Mesendoderm (in vitro differentiated cells): ENCODE measurements around the gene ALDH18A1.

ENCODE experiments used
- DNase-seq: peaks from one replicate; pipeline ENCODE4 v3.0.0; 2013
- H2AK5ac ChIP-seq: 2 replicates; pipeline ENCODE4 v1.6.1; 2013; ENCODE audit warnings: low read length, inconsistent platforms
- H2BK120ac ChIP-seq: 2 replicates; pipeline ENCODE4 v1.6.1; 2013; ENCODE audit warnings: low read depth, mild to moderate bottlenecking, low read length, moderate library complexity, mixed read lengths
- H2BK15ac ChIP-seq: replicated peaks from 2 replicates; pipeline ENCODE4 v1.6.1; 2013; ENCODE audit warnings: low read depth, mild to moderate bottlenecking, moderate library complexity
- H2BK5ac ChIP-seq: 2 replicates; pipeline ENCODE4 v1.6.1; 2013; ENCODE audit warnings: low read length, inconsistent platforms
- H3K18ac ChIP-seq: 2 replicates; pipeline ENCODE4 v1.6.1; 2013; ENCODE audit warnings: mild to moderate bottlenecking, low read length, mixed read lengths
- H3K23ac ChIP-seq: one replicate; pipeline ENCODE4 v1.6.1; 2013; ENCODE audit warnings: low read length
- H3K27ac ChIP-seq: 2 replicates; pipeline ENCODE4 v1.5.1; 2013; ENCODE audit warnings: low read depth, mild to moderate bottlenecking, inconsistent platforms, low read length, moderate library complexity
- H3K27me3 ChIP-seq: 2 replicates; pipeline ENCODE4 v1.6.1; 2013; ENCODE audit warnings: low read length, control low read depth, mild to moderate bottlenecking, inconsistent platforms; ENCODE audit not compliant: insufficient read depth, poor library complexity
- H3K36me3 ChIP-seq: 2 replicates; pipeline ENCODE4 v1.6.1; 2013; ENCODE audit warnings: low read length, inconsistent platforms; ENCODE audit not compliant: control insufficient read depth, insufficient read depth
- H3K4ac ChIP-seq: one replicate; pipeline ENCODE4 v1.6.1; 2013; ENCODE audit warnings: low read depth, mild to moderate bottlenecking, low read length, moderate library complexity
- H3K4me1 ChIP-seq: 2 replicates; pipeline ENCODE4 v1.6.1; 2013; ENCODE audit warnings: low read depth, low read length, inconsistent platforms; ENCODE audit not compliant: control insufficient read depth
- H3K4me2 ChIP-seq: 2 replicates; pipeline ENCODE4 v1.6.1; 2013; ENCODE audit warnings: low read length
- H3K4me3 ChIP-seq: 2 replicates; pipeline ENCODE4 v1.5.1; 2013; ENCODE audit warnings: mild to moderate bottlenecking, low read length
- H3K56ac ChIP-seq: one replicate; pipeline ENCODE4 v1.6.1; 2013; ENCODE audit warnings: low read length
- H3K79me1 ChIP-seq: 2 replicates; pipeline ENCODE4 v1.6.1; 2013; ENCODE audit warnings: low read length, inconsistent platforms
- H3K79me2 ChIP-seq: 2 replicates; pipeline ENCODE4 v1.6.1; 2013; ENCODE audit warnings: mild to moderate bottlenecking, low read length; ENCODE audit not compliant: control insufficient read depth, insufficient read depth
- H3K9ac ChIP-seq: 2 replicates; pipeline ENCODE4 v1.6.1; 2013; ENCODE audit warnings: low read length, inconsistent platforms
- H4K5ac ChIP-seq: one replicate; pipeline ENCODE4 v1.6.1; 2013; ENCODE audit warnings: low read length
- H4K8ac ChIP-seq: one replicate; pipeline ENCODE4 v1.6.1; 2013; ENCODE audit warnings: low read depth, mild to moderate bottlenecking, control low read depth, low read length, moderate library complexity
- WGBS: extraction: QIAGEN DNeasy Blood & Tissue Kit; methylation state at CpG from one replicate; pipeline ENCODE4 v1.1.7; 2013; ENCODE audit warnings: low lambda C conversion rate, missing lambda C conversion rate; ENCODE audit not compliant: insufficient coverage; ENCODE audit errors: extremely low coverage; 5-methylcytosine and 5-hydroxymethylcytosine counted together

Gene ALDH18A1

GRCh38 chr10:95646160-95646559 is 10.4 kb downstream of the ALDH18A1 start:
- Histone ChIP-seq H4K8ac (no peak overlapping the region), H3K18ac (no peak overlapping the region), H3K27me3 (no peaks in the 10 kb centered on the region), H2AK5ac (no peak overlapping the region), H3K4ac (no peak overlapping the region), H2BK120ac (no peak overlapping the region), H3K56ac (no peak overlapping the region), H3K4me2 (no peak overlapping the region), H2BK15ac (no peak overlapping the region), H3K36me3 (no peaks in the 10 kb centered on the region), H3K79me1 (peaks cover 5% of the 10 kb centered on the region), H3K23ac (no peak overlapping the region), H3K4me1 (no peaks in the 10 kb centered on the region), H3K4me3 (no peak overlapping the region), H3K27ac (no peak overlapping the region), H3K79me2 (no peaks in the 10 kb centered on the region), H3K9ac (no peak overlapping the region), H2BK5ac (no peak overlapping the region), H4K5ac (no peak overlapping the region)
- DNase-seq, result no peak
- WGBS, result no CpG with 5 or more reads among the region's 1 CpG

- no peak overlapping the region for H4K5ac ChIP-seq
- H3K27ac ChIP-seq, result no peak overlapping the region
- no peak overlapping the region for H3K4ac ChIP-seq
- no peak overlapping the region for H2BK120ac ChIP-seq
- no peak overlapping the region for H2AK5ac ChIP-seq
- H3K4me3 ChIP-seq, result no peak overlapping the region
- DNase-seq, result peak; percentile 39
- no CpG with 5 or more reads among the region's 1 CpG for WGBS
- no peaks in the 10 kb centered on the region for H3K79me2 ChIP-seq
- no peak overlapping the region for H2BK15ac ChIP-seq
- H3K36me3 ChIP-seq, result peaks cover 1% of the 10 kb centered on the region
- no peak overlapping the region for H3K9ac ChIP-seq
- no peak overlapping the region for H4K8ac ChIP-seq
- peaks cover 5% of the 10 kb centered on the region for H3K79me1 ChIP-seq
- no peaks in the 10 kb centered on the region for H3K4me1 ChIP-seq
- H3K23ac ChIP-seq, result no peak overlapping the region
- no peak overlapping the region for H2BK5ac ChIP-seq
- no peak overlapping the region for H3K56ac ChIP-seq
- H3K4me2 ChIP-seq, result no peak overlapping the region
- no peaks in the 10 kb centered on the region for H3K27me3 ChIP-seq
- no peak overlapping the region for H3K18ac ChIP-seq
Measured at GRCh38 chr10:95644901-95645300, 11.6 kb downstream of the ALDH18A1 start.

GRCh38 chr10:95640891-95641315 is 15.6 kb downstream of the ALDH18A1 start:
- no peak overlapping the region for H3K27ac ChIP-seq

GRCh38 chr10:95637911-95638310 is 18.6 kb downstream of the ALDH18A1 start:
- Histone ChIP-seq H3K4me1 (no peaks in the 10 kb centered on the region), H3K27ac (no peak overlapping the region), H2AK5ac (no peak overlapping the region), H3K9ac (no peak overlapping the region), H3K4me2 (no peak overlapping the region), H4K5ac (no peak overlapping the region), H3K36me3 (peaks cover 9% of the 10 kb centered on the region), H3K79me2 (no peaks in the 10 kb centered on the region), H4K8ac (no peak overlapping the region), H3K4ac (no peak overlapping the region), H2BK120ac (no peak overlapping the region), H3K27me3 (no peaks in the 10 kb centered on the region), H2BK15ac (no peak overlapping the region), H3K4me3 (no peak overlapping the region), H3K18ac (no peak overlapping the region), H3K56ac (no peak overlapping the region), H2BK5ac (no peak overlapping the region), H3K79me1 (no peaks in the 10 kb centered on the region), H3K23ac (no peak overlapping the region)
- whole genome bisulfite sequencing, result no CpG with 5 or more reads among the region's 4 CpGs
- no peak for DNase-seq

More at GRCh38 chr10:95640891-95641315, 15.6 kb downstream of the ALDH18A1 start:
- Histone ChIP-seq H2BK15ac (no peak overlapping the region), H3K4ac (no peak overlapping the region), H3K4me2 (no peak overlapping the region), H3K9ac (no peak overlapping the region), H3K56ac (no peak overlapping the region), H3K4me1 (no peaks in the 10 kb centered on the region), H3K79me2 (no peaks in the 10 kb centered on the region), H4K8ac (no peak overlapping the region), H2AK5ac (no peak overlapping the region), H3K79me1 (peaks cover 1% of the 10 kb centered on the region), H3K4me3 (no peak overlapping the region), H3K23ac (no peak overlapping the region), H3K18ac (no peak overlapping the region), H3K27me3 (no peaks in the 10 kb centered on the region), H4K5ac (no peak overlapping the region), H2BK5ac (no peak overlapping the region), H2BK120ac (no peak overlapping the region), H3K36me3 (peaks cover 5% of the 10 kb centered on the region)
- no CpG with 5 or more reads among the region's 1 CpG for WGBS
- no peak for DNase-seq

- no peak overlapping the region for H4K5ac ChIP-seq
- WGBS, result no CpG with 5 or more reads among the region's 10 CpGs
- H3K27me3 ChIP-seq, result no peaks in the 10 kb centered on the region
- no peak overlapping the region for H2BK15ac ChIP-seq
- no peak overlapping the region for H3K23ac ChIP-seq
- H3K79me1 ChIP-seq, result no peaks in the 10 kb centered on the region
- no peak overlapping the region for H3K4ac ChIP-seq
- no peak overlapping the region for H3K9ac ChIP-seq
- no peak overlapping the region for H2AK5ac ChIP-seq
- H2BK5ac ChIP-seq, result no peak overlapping the region
- DNase-seq, result no peak
- H3K4me3 ChIP-seq, result no peak overlapping the region
- no peak overlapping the region for H3K4me2 ChIP-seq
- H3K79me2 ChIP-seq, result no peaks in the 10 kb centered on the region
- H3K4me1 ChIP-seq, result no peaks in the 10 kb centered on the region
- no peak overlapping the region for H3K27ac ChIP-seq
- peaks cover 9% of the 10 kb centered on the region for H3K36me3 ChIP-seq
- no peak overlapping the region for H2BK120ac ChIP-seq
- no peak overlapping the region for H3K18ac ChIP-seq
- no peak overlapping the region for H4K8ac ChIP-seq
- H3K56ac ChIP-seq, result no peak overlapping the region
Measured at GRCh38 chr10:95637140-95637539, 19.4 kb downstream of the ALDH18A1 start.

- Histone ChIP-seq H3K4me1 (no peaks in the 10 kb centered on the region), H3K23ac (no peak overlapping the region), H3K79me1 (no peaks in the 10 kb centered on the region), H3K27me3 (no peaks in the 10 kb centered on the region), H2BK120ac (no peak overlapping the region), H3K79me2 (no peaks in the 10 kb centered on the region), H4K8ac (no peak overlapping the region), H2BK5ac (no peak overlapping the region), H3K56ac (no peak overlapping the region), H3K36me3 (peaks cover 10% of the 10 kb centered on the region), H3K27ac (no peak overlapping the region), H2AK5ac (no peak overlapping the region), H2BK15ac (no peak overlapping the region), H3K4me3 (no peak overlapping the region), H4K5ac (no peak overlapping the region), H3K4ac (no peak overlapping the region), H3K4me2 (no peak overlapping the region), H3K9ac (no peak overlapping the region), H3K18ac (no peak overlapping the region)
- no peak for DNase-seq
- no CpG with 5 or more reads among the region's 2 CpGs for WGBS
Measured at GRCh38 chr10:95635319-95635733, 21.2 kb downstream of the ALDH18A1 start.
